NCI-H1105 treated with DMSO at 0.1 percent for 48 hours (cell line): Measurements from ENCODE around the gene ITPKB.
"Not testable (repeated sequence)": the region's sequence is repeated elsewhere in the genome, so short reads cannot be mapped to it uniquely, and the experiment has no call there.

Source experiments
- DNase-seq: peaks from one replicate; lab custom pipeline; 2025; lab: John Stamatoyannopoulos, UW

ITPKB gene

DNA sequence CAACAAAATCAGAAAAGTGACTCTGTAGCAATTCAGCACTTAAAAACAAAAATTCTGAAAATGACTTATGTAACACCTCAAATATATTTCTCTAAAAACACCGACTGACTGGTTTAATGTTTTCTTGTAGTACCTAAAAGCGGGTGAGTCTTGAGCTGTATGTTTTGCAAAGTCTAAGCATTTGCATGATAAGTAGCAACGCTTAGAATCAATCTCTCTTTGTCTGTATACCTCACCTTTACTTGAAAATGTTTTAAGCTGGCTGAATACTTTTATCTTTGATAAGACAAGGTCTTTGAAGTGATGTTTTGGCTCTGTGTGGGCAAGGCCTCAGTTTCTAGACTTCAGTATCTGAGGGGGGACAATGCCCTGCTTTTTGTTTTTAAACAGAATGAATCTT is 8.2 kb downstream of the ITPKB start:
- no peak for DNase-seq

DNA sequence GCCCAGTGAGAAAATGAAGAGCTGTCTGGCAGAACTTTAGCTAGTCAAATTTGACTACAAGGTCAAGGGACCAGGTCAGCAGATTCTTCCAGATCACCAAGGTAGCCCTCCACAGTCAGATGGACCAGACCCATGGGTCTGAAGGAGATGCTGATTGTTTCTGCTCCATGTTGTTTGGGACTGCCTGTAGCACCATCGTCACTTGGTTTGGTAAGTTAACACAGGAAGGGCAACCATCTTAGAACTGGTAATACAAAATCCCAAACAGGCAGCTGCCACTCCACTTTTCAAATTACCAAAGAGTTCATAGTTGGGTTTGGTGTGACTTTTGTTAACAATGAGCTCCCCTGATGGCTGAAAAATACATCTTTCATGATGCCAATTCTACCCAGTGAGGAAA is 9.0 kb downstream of the ITPKB start:
- DNase-seq, result no peak

DNA sequence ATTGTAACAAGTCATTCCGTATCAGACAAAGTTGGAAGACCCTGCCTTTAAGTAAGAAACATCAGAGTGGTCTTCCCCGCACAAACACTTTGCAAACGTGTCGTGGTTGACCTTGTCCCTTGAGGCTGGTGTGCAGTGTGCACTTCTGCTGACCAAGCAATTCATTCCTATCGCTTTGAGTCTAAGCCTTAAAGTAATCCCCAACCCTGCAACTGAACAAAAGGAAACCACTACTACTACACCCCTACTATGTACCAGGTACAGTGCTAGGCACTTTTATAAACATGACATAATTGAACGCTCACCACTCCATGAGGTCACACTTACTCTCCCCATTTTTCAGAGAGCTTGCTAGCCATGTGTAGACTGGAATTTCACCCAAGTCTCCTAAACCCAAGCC is 10.6 kb downstream of the ITPKB start:
- DNase-seq, result no peak

DNA sequence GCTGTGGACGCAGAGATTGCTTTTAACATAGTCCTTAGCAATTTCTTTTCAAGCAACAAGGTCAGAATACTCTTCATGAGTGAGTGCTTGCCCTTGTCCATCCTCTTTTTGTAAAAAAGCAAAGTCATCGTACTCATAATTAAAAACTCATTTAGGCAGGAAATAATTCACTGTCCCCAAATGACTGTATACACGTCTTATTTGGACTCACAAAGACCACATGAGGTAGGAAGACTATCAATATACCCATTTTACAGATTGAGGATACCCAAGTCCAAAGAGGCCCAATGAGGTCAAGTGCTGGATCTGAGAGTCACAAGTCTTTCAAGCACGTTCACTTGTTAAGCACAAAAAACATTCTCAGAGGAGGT is 13.2 kb downstream of the ITPKB start:
- no peak for DNase-seq

DNA sequence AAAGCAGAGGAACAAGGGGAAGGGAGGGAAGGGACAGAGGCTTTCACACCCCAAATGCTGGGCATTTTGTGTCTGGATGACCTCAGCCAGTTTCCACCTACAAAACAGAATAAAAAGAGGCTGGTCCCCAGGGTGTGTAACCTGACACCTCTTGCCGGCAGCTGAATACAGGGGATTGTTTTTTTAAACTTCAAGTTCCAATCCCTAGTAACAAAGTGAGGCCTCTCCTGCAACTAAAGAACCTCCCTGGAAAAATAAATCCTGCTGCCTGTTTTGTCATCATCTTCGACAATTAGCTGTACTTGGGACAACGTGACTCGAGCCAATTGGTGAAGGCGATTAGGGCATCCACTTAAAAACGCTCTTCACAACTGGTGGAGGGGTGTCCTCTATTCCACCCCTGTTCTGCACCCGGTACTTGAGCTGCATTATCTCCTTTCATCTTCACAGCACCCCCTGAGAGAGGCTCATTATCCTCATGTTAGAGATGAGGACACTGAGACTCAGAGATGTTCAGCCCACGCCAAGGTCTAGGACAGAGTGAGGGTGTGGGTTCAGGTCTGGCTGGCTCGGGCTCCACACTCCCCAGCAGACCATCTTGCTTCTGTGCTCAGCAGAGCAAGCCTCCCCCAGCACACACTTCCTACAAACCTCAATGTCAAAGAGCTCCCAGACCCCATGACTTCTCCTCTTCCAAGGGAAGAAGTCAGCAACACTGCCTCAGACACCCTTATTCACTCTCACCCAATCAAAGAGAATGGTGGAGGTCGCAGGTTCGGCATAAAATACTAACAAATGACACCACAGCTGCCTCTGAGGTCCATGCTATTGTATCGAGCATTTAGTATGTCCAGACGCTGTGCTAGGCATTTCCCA is 15.2 kb downstream of the ITPKB start:
- DNase-seq, result peak; percentile 80

DNA sequence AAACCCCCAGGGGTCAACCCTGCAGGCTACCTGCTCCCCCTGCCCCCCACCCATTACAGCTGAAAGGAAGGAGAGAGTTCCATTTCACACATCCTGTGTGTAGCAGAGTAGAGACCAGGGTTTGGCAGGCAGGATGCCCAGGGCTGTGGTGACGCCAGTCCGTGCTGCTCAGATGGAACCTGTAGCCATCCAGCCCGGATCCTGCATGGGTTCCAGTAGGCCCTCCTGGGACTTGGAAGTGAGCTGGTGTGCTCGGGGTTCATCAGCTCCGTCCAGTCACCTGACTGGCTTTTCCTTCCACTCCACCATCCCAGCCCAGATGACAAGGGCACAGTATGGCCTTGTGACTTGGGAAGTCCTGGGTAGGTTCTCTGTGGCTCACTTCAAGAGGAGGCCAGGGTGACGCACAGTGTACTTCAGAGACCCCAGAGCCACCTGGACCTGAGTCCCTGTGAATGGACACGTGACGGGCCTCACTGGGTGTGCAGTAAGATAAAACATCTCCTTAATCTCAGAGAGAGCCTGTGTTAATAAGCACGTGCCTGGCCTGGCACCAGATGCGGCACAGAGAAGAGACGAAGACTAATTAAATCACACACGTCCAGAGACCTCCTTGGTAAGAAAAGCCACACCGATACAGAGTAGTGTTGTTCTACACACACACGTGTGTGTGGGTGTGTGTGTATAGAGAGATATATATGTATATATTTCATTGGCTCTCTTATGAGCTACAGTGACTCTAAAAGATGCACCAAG is 16.0 kb downstream of the ITPKB start:
- DNase-seq, result no peak

DNA sequence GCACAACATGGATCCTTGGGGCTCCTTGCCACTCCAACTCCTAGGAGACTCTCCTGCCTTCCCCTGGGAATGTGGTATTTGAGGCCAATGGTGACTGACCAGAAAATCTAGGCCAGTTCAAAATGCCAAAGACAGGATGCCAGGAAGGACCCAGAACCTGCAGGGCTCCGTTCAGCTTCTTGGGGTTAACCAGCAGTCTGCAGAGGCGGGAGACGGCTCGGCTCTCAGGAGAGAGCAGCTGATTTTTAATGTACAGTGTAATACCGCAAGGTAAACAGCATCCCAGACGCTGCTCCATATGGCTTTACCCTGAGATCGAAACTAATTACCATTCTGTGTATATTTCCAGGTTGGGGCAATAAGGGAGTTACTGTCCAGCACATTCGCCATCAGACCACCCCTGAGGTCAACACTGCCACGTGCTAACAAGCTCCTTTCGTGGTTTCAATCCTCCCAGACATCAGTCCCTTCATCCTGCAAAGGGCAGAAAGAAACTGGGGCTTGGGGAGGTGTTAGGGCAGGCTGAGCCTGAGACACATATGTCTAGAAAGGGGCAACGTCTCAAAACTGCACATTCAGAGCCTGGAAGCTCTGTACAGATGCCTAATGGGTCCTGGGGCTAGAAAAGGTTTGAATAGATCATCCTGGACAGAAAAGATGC is 16.7 kb downstream of the ITPKB start:
- DNase-seq, result no peak

DNA sequence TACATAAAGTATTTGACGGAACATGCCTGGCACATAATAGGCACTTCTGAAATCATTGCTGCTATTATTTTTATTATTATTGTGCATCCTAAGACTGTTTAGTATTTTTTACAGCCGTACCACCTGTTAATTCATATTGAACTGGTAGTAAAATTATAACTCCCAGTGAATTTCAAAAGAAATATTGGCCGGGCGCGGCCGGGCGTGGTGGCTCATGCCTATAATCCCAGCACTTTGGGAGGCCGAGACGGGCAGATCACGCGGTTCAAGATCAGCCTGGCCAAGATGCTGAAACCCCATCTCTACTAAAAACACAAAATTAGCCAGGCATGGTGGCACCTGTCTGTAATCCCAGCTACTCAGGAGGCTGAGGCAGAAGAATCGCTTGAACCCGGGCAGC is 18.5 kb downstream of the ITPKB start:
- not testable (repeated sequence) for DNase-seq

DNA sequence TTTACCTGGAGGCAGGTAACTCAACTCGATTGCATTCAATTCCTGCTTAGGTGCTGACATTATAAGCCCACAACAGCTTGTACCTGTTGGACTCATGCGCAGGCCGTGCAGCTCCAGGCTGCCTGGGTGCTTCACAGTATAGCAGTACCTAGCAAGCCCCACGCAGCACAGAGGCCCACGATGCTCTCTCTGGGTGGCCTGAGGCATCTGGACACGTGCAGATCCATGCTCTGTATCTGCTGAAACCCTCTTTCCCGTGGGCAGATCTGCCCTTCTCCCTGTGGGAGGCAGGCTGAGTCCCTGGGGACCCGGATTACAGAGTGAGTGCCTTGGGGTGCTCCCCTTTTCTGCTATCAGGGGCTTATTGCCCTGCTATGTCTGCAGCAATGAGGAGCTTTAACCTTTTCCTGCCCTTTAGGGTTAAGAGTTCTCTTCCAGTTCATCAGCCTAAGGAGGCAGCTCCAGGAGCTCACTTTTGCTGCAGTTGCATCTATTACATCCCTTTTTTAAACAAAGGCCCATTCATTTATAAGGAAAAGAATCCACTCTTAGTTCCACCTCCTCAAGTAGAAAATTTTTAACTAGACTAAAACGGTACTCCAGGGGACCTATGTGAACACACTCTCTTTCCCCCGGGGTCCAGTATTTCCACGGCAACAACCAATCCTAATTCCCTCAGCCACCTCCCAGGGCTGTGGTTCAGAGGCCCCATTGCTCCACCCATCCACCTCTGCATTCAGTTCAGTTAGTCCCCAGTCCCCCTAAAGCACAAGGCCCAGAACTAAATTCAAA is 19.3 kb downstream of the ITPKB start:
- no peak for DNase-seq

DNA sequence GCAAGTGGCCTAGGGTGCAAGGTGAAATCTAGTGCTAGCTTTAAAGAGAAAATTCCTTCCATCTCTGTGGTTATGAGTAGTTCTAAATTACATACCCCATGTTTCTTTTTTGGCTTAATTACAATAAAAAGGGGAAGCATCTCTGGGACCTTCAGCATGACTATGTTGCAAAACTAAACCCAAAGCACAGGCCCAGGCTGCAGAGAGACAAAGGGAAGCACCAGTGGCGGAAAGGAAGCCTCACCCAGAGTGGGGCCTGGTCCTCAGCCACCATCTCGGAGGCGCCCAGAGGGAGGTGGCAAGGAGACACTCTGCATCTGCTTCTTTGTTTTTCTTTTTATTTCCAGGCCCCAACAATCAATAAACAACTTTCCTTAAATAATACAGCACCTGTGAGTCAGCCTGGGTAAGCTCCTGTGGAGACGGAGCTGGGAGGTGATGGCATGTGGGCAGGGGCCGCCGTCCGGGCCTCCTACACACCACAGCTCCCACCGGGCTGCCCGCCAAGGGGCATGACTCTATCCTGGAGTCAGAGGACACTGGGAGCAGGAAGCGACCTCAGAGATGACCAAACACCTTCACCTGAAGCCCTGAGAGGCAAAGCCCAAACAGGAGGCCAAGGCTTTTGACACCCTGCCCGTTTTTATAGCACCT is 21.7 kb downstream of the ITPKB start:
- no peak for DNase-seq

DNA sequence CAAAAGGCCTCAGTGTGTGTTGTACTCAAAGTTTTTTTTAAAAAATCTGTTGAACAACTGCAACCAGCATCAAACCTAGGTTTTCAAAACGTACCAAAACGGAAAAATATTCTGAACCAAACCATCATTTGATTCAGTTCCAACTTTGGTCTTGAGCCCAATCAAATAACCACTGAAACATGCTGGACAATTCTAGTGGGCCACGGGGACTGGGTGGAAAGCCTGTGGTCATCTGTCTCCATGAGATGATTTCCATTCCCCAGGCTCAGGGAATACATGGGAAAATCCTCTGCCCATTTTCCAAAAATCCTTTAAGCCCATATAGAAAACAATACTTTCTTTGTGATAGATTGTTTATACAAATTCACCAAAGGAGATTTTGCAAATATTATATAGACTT is 22.5 kb downstream of the ITPKB start:
- DNase-seq, result no peak

DNA sequence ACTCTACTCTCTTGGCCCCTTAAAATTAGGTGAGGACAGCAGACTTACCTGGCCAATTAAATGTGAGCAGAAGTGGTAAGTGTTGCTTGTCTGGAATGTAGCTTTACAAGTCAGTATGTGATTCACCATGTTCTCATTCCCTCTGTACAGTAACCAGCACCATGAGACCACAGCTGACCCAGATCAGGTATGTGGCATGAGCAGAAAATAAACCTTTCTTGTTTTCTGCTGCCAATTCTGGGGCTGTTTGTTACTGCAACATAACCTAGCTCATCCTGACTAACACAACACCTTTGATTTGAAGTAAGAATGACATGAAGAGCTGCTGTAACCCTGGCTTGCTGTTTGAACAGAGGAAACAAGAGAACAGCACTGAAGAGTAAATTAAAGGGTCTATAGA is 24.9 kb downstream of the ITPKB start:
- no peak for DNase-seq

DNA sequence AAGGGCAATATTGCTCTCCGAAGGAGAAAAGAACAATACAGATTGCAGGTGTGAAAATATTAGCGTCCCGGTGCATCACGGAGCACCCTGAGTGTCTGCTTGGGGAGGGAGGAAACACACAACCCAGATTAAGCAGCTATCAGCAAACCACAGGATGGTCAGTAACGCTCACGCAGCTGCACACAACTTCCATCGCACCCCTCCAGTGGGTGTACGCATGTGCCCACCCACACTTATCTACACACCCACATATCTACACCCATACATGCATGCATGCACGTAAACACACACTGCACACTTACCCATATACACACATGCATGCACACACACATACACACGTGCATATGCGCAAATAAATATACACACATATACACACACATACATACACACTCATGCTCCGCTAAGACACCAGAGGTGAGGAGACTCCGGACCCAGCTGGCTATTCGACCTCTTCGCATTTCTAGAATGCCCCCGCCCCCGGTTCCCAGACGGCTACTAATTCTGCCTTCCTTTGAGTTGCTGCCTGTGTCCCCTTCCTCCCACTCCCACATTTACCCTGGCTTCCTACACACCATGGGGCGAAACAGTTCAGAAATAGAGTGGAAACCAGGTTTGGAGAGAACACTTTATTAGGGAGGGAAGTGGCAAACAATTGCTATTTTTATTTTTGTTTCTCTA is 26.2 kb downstream of the ITPKB start:
- no peak for DNase-seq

DNA sequence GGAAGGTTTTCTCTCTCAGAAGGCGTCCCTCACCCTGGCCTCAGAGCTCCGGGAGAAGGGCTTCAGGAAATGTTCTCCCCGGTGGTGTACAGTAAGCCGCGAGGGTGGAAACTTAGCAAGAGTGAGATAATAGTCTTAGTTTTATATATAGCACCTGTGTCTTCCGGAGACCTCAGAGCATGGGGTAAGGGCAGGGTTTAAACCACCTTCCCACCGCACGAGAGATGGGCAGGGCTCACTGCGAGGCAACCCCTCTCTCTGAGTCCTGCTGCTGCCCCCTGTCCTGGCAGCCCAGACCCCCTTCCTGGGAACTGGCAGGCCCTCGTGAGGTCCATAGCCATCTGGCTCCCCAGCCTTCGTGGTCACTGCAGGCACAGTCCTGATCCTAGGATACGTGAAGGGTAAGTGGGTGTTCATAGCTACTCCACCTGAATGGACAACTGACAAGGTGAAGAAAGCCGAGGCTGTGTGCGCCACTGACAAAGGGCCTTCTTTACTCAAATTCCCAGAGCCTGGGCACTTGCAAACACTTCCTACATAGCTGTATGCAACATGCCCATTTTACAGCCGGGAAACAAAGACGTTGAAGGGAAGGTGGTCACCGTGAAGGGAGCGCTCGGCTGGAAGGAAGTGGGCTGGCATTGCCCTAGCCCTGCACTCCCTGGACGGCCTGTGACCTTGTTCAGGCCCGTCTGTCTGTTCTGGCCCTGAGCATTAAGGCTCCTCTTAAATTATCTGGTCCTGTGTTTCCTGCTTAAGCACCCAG is 26.9 kb downstream of the ITPKB start:
- no peak for DNase-seq

DNA sequence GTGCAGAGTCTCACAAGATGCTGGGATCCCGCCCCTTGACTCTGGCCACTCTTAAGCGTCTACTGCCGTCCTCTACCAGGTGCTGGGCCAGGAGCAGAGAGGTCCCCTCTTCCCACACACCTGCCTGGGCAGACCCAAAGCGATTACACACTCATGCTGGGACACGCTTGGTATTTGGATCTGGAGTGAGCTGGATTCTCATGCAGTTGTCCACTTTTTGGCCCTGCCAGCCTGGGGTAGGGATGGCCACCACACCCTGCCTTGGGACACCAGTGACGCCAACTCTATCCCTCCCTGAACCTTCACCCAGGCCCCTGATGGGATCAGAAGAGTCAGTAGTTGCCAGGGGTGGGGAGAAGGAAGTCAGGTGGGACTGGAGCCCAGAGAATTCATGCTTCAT is 28.6 kb downstream of the ITPKB start:
- DNase-seq, result no peak

DNA sequence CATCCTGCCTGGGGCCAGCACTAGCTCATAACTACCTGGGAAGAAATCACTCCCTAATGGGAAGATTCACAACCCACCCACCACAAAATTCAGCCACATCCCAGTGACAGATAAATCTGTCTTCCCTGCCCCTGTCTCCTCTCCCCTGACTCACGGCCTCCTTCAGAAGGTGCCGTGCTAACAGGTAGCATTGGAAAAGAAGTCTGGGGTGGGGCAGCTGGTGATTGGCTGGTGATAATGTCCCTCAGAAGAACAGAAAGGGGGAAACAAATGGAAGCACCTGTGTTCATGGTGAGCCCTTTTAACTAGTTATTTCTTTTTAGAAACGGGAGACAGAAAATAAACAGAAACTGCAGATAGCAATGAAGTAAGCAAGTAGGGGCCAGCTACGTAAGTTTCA is 29.1 kb downstream of the ITPKB start:
- DNase-seq, result no peak

DNA sequence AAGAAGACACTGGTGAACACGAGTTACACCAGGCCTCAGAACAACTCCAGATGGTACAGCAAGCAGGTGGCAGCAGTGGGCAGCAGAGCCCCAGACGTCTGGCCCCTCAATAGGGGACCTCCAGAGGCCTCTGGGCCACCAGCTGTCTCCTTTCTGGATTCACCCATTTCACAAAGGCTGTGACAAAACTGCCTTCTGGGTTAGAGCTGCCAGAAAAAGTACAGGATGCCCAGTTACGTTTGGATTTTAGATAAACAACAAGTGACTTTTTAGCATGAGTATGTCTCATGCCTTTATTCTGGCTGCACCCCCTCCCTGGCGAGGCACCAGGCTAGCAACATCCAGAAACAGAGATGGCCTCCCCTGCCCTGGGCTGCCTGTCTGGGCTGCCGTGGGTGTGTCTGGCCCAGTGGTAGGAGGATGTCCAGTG is 30.1 kb downstream of the ITPKB start:
- no peak for DNase-seq

DNA sequence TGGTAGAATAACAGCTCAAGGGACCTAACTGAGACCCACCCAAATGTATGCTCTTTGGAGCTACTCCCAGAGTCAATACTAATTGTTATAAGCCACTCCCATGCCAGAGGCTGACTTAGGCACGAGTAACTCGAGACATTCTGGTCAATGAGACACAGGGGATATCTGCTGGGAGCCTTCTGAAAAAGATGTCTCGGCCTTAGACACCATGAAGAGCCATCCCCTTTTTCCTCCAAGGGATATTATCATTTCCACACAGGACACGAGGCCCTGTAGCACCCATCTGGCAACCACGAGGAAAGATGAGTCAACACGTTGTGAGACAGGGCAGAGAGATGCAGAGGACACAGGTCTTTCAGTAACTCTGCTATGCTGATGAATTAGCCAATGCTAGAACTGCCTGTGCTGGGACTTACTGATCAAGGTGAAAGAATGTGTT is 30.7 kb downstream of the ITPKB start:
- DNase-seq, result peak; percentile 22

DNA sequence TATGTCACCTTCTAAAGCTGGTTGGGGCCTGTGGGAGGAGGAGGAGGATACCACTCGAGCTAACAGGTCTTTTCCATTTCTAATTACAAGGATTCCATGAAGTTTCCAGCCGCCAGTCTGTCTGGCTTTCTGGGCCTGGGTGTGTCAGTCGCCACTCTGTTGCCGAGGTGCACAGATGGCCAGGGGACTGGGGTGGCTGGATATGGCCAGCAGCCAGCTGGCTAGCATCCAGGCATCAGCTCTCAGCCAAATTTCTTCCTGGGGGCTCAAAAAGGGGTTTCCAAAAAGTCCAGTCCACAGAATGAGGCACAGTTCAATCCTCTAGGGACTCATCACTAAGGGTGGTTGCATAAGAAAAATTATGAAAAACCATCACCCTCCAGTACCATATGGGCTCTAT is 32.4 kb downstream of the ITPKB start:
- peak; percentile 71 for DNase-seq
